Prostate gland (tissue), 2 donors: ENCODE results near the gene CFAP126. TPM values are rescaled to one million over a fixed set of nuclear protein-coding genes. Genes with fewer than 3 reads are reported as not detected.
"Not testable (repeated sequence)": the region's sequence is repeated elsewhere in the genome, so short reads cannot be mapped to it uniquely, and the experiment has no call there.

Source experiments
- DNase-seq: peaks from one replicate; pipeline ENCODE4 v3.0.0-alpha.2; 2019; ENCODE audit warnings: low spot score
- H3K27ac ChIP-seq, 2 donors: fragments of 200-600 bp; sonication (generic); 2 replicates each; pipeline ENCODE4 v1.5.1; 2017 to 2019
- H3K27me3 ChIP-seq: fragments of 200-600 bp; sonication (generic); replicated peaks from 2 replicates; pipeline ENCODE4 v1.5.1; 2019; ENCODE audit not compliant: insufficient read depth
- H3K36me3 ChIP-seq, 2 donors: fragments of 200-600 bp; sonication (generic); 1 replicate in 1 of 2; 2 replicates in 1 of 2; pipeline versions ENCODE4 v1.5.1 to v1.8.1; 2017 to 2019
- H3K4me1 ChIP-seq: fragments of 200-600 bp; sonication (generic); replicated peaks from 2 replicates; pipeline ENCODE4 v1.5.1; 2019
- H3K4me3 ChIP-seq, 2 donors: fragments of 200-600 bp; sonication (generic); 2 replicates each; pipeline ENCODE4 v1.5.1; 2017 to 2019
- H3K9me3 ChIP-seq: fragments of 200-600 bp; sonication (generic); 2 replicates; pipeline ENCODE4 v1.5.1; 2017
- CTCF ChIP-seq, 4 experiments: fragments of 200-600 bp in 2 of 4; fragments of 450-650 bp in 2 of 4; sonication (generic) in 2 of 4; IDR thresholded peaks; 1 replicate in 3 of 4; 2 replicates in 1 of 4; pipeline ENCODE4 v1.5.1; 2016 to 2019; ENCODE audit warnings: antibody characterized with exemption in 4 of 4, mild to moderate bottlenecking in 2 of 4, moderate library complexity in 2 of 4
- POLR2A ChIP-seq: fragments of 450-650 bp; IDR thresholded peaks from one replicate; pipeline ENCODE4 v1.6.1; 2016; ENCODE audit warnings: antibody characterized with exemption, mild to moderate bottlenecking
- POLR2AphosphoS5 ChIP-seq: sonication (generic); formaldehyde crosslinking; IDR thresholded peaks from one replicate; pipeline ENCODE4 v1.6.1; 2017; ENCODE audit warnings: antibody characterized with exemption
- WGBS: methylation state at CpG from one replicate; pipeline ENCODE4 v1.1.5; 2018; 5-methylcytosine and 5-hydroxymethylcytosine counted together
- intact Hi-C: fragments of 100-400 bp; cut with DNase I; formaldehyde crosslinking; loops from one replicate; pipeline ENCODE4 v1.14.2; 2022
- small RNA-seq, 2 donors: library from RNA; depleted of rRNA; stranded (forward); fragments of <200 nt; gene quantifications; one replicate each; pipeline ENCODE3, GENCODE V24; 2016
- total RNA-seq, 2 donors: library from RNA; depleted of rRNA; stranded (reverse); fragments of >200 nt; gene quantifications; one replicate each; pipeline ENCODE4 v1.1.0, GENCODE V29; 2016

The CFAP126 gene
- total RNA-seq, 2 donors from 2014 or later, result not detected

DNA sequence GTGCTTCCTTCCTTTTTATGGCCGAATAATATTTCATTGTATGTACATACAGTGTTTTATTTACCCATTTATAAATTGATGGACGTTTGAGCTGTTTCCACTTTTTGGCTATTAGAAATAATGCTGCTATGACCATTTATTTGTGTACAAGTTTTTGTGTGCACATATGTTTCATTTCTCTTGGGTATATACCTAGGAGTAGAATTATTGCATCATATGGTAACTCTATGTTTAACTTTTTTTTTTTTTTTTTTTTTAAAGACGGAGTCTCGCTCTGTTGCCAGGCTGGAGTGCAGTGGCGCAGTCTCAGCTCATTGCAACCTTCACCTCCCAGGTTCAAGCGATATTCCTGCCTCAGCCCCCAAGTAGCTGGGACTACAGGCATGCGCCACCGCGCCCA is 34.5 kb downstream of the CFAP126 start:
- intact Hi-C loops, result no loop called here
- Histone ChIP-seq H3K27ac (no peak overlapping the region), H3K27me3 (no peaks in the 10 kb centered on the region), H3K36me3 (peaks cover 5% of the 10 kb centered on the region in 2 donors), H3K9me3 (no peaks in the 10 kb centered on the region), H3K4me3 (no peak overlapping the region), H3K4me1 (no peaks in the 10 kb centered on the region)
- DNase-seq, result no peak
- TF ChIP-seq POLR2AphosphoS5, result no peak
- TF ChIP-seq CTCF (IDR thresholded peaks at IDR 0.05), result no peak
- WGBS, result 92% methylated on average over 9 of the region's 9 CpGs

- no peak for TF ChIP-seq CTCF (IDR thresholded peaks at IDR 0.05)
- TF ChIP-seq POLR2A, result no peak
- TF ChIP-seq POLR2AphosphoS5, result no peak
- Histone ChIP-seq H3K9me3 (no peaks in the 10 kb centered on the region), H3K4me1 (no peaks in the 10 kb centered on the region), H3K27me3 (no peaks in the 10 kb centered on the region), H3K36me3 (peaks cover 5% of the 10 kb centered on the region in 2 donors), H3K4me3 (no peak overlapping the region), H3K27ac (no peak overlapping the region)
- intact Hi-C loops, result no loop called here
- WGBS, result 76% methylated on average over 4 of the region's 4 CpGs
- DNase-seq, result no peak
Observed at GRCh38 chr1:161330346-161330745, 37.3 kb downstream of the CFAP126 start.

DNA sequence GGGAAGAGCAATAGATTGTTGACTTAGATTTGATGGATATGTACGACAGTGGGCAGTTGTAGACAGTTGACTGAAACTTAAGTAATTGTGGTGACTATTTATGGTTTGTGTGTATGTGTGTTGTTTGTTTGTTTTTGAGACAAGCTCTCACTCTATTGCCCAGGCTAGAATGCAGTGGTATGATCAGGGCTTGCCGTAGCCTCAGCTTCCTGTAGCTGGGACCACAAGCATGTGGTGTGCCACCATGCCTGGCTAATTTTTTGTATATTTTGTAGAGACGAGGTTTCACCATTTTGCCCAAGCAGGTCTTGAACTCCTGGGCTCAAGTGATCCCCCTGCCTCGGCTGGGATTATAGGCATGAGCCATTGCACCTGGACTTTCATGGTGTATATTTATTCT is 43.7 kb downstream of the CFAP126 start:
- intact Hi-C loops, result no loop called here
- no peak for TF ChIP-seq POLR2AphosphoS5
- H3K4me1 ChIP-seq, result no peaks in the 10 kb centered on the region

DNA sequence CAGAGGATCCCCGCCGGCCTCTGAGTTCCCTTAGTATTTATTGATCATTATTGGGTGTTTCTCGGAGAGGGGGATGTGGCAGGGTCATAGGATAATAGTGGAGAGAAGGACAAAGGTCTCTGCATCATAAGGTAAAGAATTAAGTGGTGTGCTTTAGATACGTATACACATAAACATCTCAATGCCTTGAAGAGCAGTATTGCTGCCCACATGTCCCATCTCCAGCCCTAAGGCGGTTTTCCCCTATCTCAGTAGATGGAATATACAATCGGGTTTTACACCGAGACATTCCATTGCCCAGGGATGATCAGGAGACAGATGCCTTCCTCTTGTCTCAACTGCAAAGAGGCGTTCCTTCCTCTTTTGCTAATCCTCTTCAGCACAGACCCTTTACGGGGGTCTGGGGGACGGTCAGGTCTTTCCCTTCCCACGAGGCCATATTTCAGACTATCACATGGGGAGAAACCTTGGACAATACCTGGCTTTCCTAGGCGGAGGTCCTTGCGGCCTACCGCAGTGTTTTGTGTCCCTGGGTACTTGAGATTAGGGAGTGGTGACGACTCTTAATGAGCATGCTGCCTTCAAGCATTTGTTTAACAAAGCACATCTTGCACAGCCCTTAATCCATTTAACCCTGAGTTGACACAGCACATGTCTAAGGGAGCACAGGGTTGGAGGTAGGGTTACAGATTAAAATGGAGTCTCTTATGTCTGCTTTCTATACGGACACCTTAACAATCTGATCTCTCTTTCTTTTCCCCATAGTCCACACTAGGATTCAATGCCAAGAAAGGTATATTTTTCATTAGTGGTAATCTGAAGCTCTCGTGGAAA is 51.6 kb downstream of the CFAP126 start:
- H3K4me3 ChIP-seq, H3K27me3 ChIP-seq, H3K4me1 ChIP-seq, DNase-seq, H3K27ac ChIP-seq, H3K9me3 ChIP-seq, H3K36me3 ChIP-seq: not testable (repeated sequence)
- intact Hi-C loops, result loop anchor here (10.0 kb wide), 1 partner anchor 69 kb away; no protein-coding TSS in a partner anchor
- 79% methylated on average over 17 of the region's 17 CpGs for WGBS

More for the DNA sequence above, 43.7 kb downstream of the CFAP126 start:
- Histone ChIP-seq H3K27ac (no peak overlapping the region), H3K4me3 (no peak overlapping the region), H3K36me3 (no peaks in the 10 kb centered on the region), H3K27me3 (no peaks in the 10 kb centered on the region), H3K9me3 (no peaks in the 10 kb centered on the region)
- no peak for DNase-seq
- 86% methylated on average over 4 of the region's 4 CpGs for WGBS

Small RNAs within 50 kb of the gene (small RNA-seq; reads per million reads assigned to genes)
- 0 reads per million in 2 donors for gene AL592295.2
- gene RNU6-481P, result 0 reads per million in 2 donors

Other genes starting within 250 kb of the CFAP126 start
- gene PFDN2, start 249.8 kb downstream of the CFAP126 start, total RNA-seq, result 10 to 100 TPM; 33.6 to 36.0 TPM
- gene NIT1, start 249.8 kb downstream of the CFAP126 start, total RNA-seq, result 10 to 100 TPM; 31.1 to 51.7 TPM
- 10 to 100 TPM; 30.1 to 41.5 TPM for gene DEDD, start 235.2 kb downstream of the CFAP126 start, total RNA-seq
- gene UFC1, start 213.9 kb downstream of the CFAP126 start, total RNA-seq, result 10 to 100 TPM; 71.3 to 72.8 TPM
- gene USP21, start 208.4 kb downstream of the CFAP126 start, total RNA-seq, result 10 to 100 TPM; 28.1 to 32.1 TPM
- 10 to 100 TPM; 13.8 to 42.6 TPM for gene PPOX, start 201.4 kb downstream of the CFAP126 start, total RNA-seq
- gene B4GALT3, start 190.4 kb downstream of the CFAP126 start, total RNA-seq, result 10 to 100 TPM; 38.2 to 68.7 TPM
- 1 to 10 TPM in 1 of 2 donors, under 1 TPM in 1; 0.55 to 3.4 TPM for gene ADAMTS4, start 168.8 kb downstream of the CFAP126 start, total RNA-seq
- 100 to 1,000 TPM; 108 to 111 TPM for gene NDUFS2, start 165.5 kb downstream of the CFAP126 start, total RNA-seq
- gene FCER1G, start 152.6 kb downstream of the CFAP126 start, total RNA-seq, result 10 to 100 TPM in 1 of 2 donors, 1 to 10 TPM in 1; 3.6 to 22.4 TPM
- gene APOA2, start 144.2 kb downstream of the CFAP126 start, total RNA-seq, result not detected
- 10 to 100 TPM in 1 of 2 donors, 1 to 10 TPM in 1; 7.5 to 15.6 TPM for gene TOMM40L, start 141.8 kb downstream of the CFAP126 start, total RNA-seq
- gene NR1I3, start 129.7 kb downstream of the CFAP126 start, total RNA-seq, result not detected
- gene PCP4L1, start 109.1 kb downstream of the CFAP126 start, total RNA-seq, result 10 to 100 TPM in 1 of 2 donors, 1 to 10 TPM in 1; 7.6 to 10.1 TPM
- 1 to 10 TPM; 2.2 to 7.3 TPM for gene MPZ, start 57.9 kb downstream of the CFAP126 start, total RNA-seq
- 100 to 1,000 TPM in 1 of 2 donors, 10 to 100 TPM in 1; 59.0 to 107 TPM for gene SDHC, start 53.5 kb downstream of the CFAP126 start, total RNA-seq
- gene FCGR2A, start 137.6 kb upstream of the CFAP126 start, total RNA-seq, result 10 to 100 TPM in 1 of 2 donors, 1 to 10 TPM in 1; 8.5 to 21.2 TPM
- 1 to 10 TPM in 1 of 2 donors, under 1 TPM in 1; 0.64 to 4.9 TPM for gene HSPA6, start 156.7 kb upstream of the CFAP126 start, total RNA-seq
- gene FCGR3A, start 181.9 kb upstream of the CFAP126 start, total RNA-seq, result 1 to 10 TPM; 6.9 to 7.4 TPM